SK-N-SH (cell line): ENCODE data around the gene ANKRD62. TPM values are rescaled to one million over a fixed set of nuclear protein-coding genes. Genes with fewer than 3 reads are reported as not detected.

Source experiments
- CTCF ChIA-PET: fragments of 300-600, 350-600 bp; formaldehyde crosslinking; extraction: SDS; loops from one replicate; lab custom pipeline; 2021; lab: Yijun Ruan, JAX
- POLR2A ChIA-PET: fragments of 350-600 bp; sonication (Branson Sonifier 250); formaldehyde crosslinking; extraction: SDS; loops from one replicate; lab custom pipeline; 2020; ENCODE audit warnings: antibody characterized with exemption, inconsistent platforms; lab: Yijun Ruan, JAX
- DNase-seq: peaks from one replicate; pipeline ENCODE4 v3.0.0; 2012
- H2AFZ ChIP-seq: fragments of 200-600 bp; sonication (generic); 2 replicates; pipeline ENCODE4 v1.8.1; 2016; ENCODE audit warnings: antibody characterized with exemption, mild to moderate bottlenecking, low read depth
- H3F3A ChIP-seq: fragments of 200-600 bp; sonication (generic); replicated peaks from 2 replicates; pipeline ENCODE3; 2016; ENCODE audit warnings: antibody characterized with exemption, mild to moderate bottlenecking; ENCODE audit not compliant: insufficient read depth
- H3K27ac ChIP-seq, 2 experiments: fragments of 200-500 bp in 1 of 2; fragments of 200-600 bp in 1 of 2; sonication (Bioruptor generic) in 1 of 2; sonication (generic), shearing (Covaris generic) in 1 of 2; 2 replicates each; pipeline versions ENCODE4 v1.5.1 to v1.6.1; 2014 to 2016; ENCODE audit warnings: low read depth in 2 of 2, inconsistent platforms in 1 of 2, low read length in 1 of 2, mild to moderate bottlenecking in 1 of 2, mixed read lengths in 1 of 2
- H3K27me3 ChIP-seq: fragments of 200-600 bp; sonication (generic), shearing (Covaris generic); 2 replicates; pipeline ENCODE4 v1.6.1; 2016; ENCODE audit warnings: mixed run types; ENCODE audit not compliant: insufficient read depth
- H3K36me3 ChIP-seq, 2 experiments: fragments of 200-500 bp in 1 of 2; fragments of 200-600 bp in 1 of 2; sonication (Bioruptor generic) in 1 of 2; sonication (generic) in 1 of 2; replicated peaks in 1 of 2; 2 replicates each; pipeline versions ENCODE3 to v1.5.1; 2014 to 2016; ENCODE audit warnings: low read length in 1 of 2, mild to moderate bottlenecking in 1 of 2; ENCODE audit not compliant: insufficient read depth in 2 of 2, control insufficient read depth in 1 of 2
- H3K4me1 ChIP-seq, 2 experiments: fragments of 200-500 bp in 1 of 2; fragments of 200-600 bp in 1 of 2; sonication (Bioruptor generic) in 1 of 2; sonication (generic), shearing (Covaris generic) in 1 of 2; 2 replicates each; pipeline versions ENCODE4 v1.5.1 to v1.6.1; 2014 to 2016; ENCODE audit warnings: low read depth in 1 of 2, low read length in 1 of 2, mixed run types in 1 of 2; ENCODE audit not compliant: insufficient read depth in 2 of 2, control insufficient read depth in 1 of 2
- H3K4me2 ChIP-seq: fragments of 200-600 bp; sonication (generic), shearing (Covaris generic); 2 replicates; pipeline ENCODE4 v1.6.1; 2017; ENCODE audit warnings: mixed run types
- H3K4me3 ChIP-seq, 2 experiments: fragments of 200-500 bp in 1 of 2; fragments of 200-600 bp in 1 of 2; sonication (Bioruptor generic) in 1 of 2; sonication (generic), shearing (Covaris generic) in 1 of 2; 2 replicates each; pipeline versions ENCODE4 v1.5.1 to v1.8.1; 2014 to 2016; ENCODE audit warnings: low read depth in 2 of 2, inconsistent platforms in 1 of 2, low read length in 1 of 2, mild to moderate bottlenecking in 1 of 2, mixed read lengths in 1 of 2, moderate library complexity in 1 of 2
- H3K79me2 ChIP-seq: fragments of 200-600 bp; sonication (generic); 2 replicates; pipeline ENCODE4 v1.8.1; 2017; ENCODE audit warnings: mild to moderate bottlenecking; ENCODE audit not compliant: insufficient read depth
- H3K9ac ChIP-seq: fragments of 200-600 bp; sonication (generic); 2 replicates; pipeline ENCODE4 v1.6.1; 2017; ENCODE audit warnings: mixed run types
- H3K9me2 ChIP-seq: fragments of 200-600 bp; sonication (generic); 2 replicates; pipeline ENCODE4 v1.6.1; 2017; ENCODE audit warnings: mixed run types
- H3K9me3 ChIP-seq: fragments of 200-600 bp; sonication (generic); 2 replicates; pipeline ENCODE4 v1.6.1; 2017; ENCODE audit warnings: mixed run types, mild to moderate bottlenecking, moderate library complexity
- H4K20me1 ChIP-seq: fragments of 200-600 bp; sonication (generic); 2 replicates; pipeline ENCODE4 v1.6.1; 2017; ENCODE audit warnings: mild to moderate bottlenecking, mixed run types; ENCODE audit not compliant: insufficient read depth
- CTCF ChIP-seq: fragments of 200-600 bp; sonication (generic); IDR thresholded peaks from 2 replicates; pipeline ENCODE4 v1.6.1; 2017; ENCODE audit warnings: antibody characterized with exemption, mild to moderate bottlenecking, moderate library complexity
- EP300 ChIP-seq, 2 experiments: IDR thresholded peaks; 2 replicates each; pipeline versions ENCODE4 v1.4.0 to v1.6.1; 2012; ENCODE audit warnings: borderline replicate concordance in 1 of 2, low read depth in 1 of 2, low read length in 1 of 2
- FOSL2 ChIP-seq: IDR thresholded peaks from 2 replicates; pipeline ENCODE4 v1.4.0; 2012; ENCODE audit warnings: low read depth, mild to moderate bottlenecking, moderate library complexity, borderline replicate concordance
- GABPA ChIP-seq: IDR thresholded peaks from 2 replicates; pipeline ENCODE4 v1.4.0; 2012; ENCODE audit warnings: low read depth, mild to moderate bottlenecking
- JUND ChIP-seq: IDR thresholded peaks from 2 replicates; pipeline ENCODE4 v1.4.0; 2012
- MAX ChIP-seq: IDR thresholded peaks from 2 replicates; pipeline ENCODE4 v1.4.0; 2012; ENCODE audit warnings: low read depth
- POLR2AphosphoS5 ChIP-seq: IDR thresholded peaks from 2 replicates; pipeline ENCODE4 v1.6.1; 2012; ENCODE audit warnings: low read depth, low read length
- RAD21 ChIP-seq: IDR thresholded peaks from 2 replicates; pipeline ENCODE4 v1.6.1; 2012; ENCODE audit warnings: mild to moderate bottlenecking, low read length
- RCOR1 ChIP-seq: fragments of 150-350 bp; IDR thresholded peaks from 2 replicates; pipeline ENCODE4 v1.6.1; 2017; ENCODE audit warnings: antibody characterized with exemption, low read length
- SMC3 ChIP-seq: IDR thresholded peaks from 2 replicates; pipeline ENCODE4 v1.6.1; 2012; ENCODE audit warnings: low read depth, low read length, improper control_type of control experiment
- TAF1 ChIP-seq: IDR thresholded peaks from 2 replicates; pipeline ENCODE4 v1.6.1; 2012; ENCODE audit warnings: low read depth, mild to moderate bottlenecking, low read length, moderate library complexity, borderline replicate concordance
- TEAD4 ChIP-seq: IDR thresholded peaks from 2 replicates; pipeline ENCODE4 v1.4.0; 2012; ENCODE audit warnings: mild to moderate bottlenecking, borderline replicate concordance; ENCODE audit not compliant: insufficient read depth
- YY1 ChIP-seq: IDR thresholded peaks from 2 replicates; pipeline ENCODE4 v1.4.0; 2012; ENCODE audit warnings: low read depth, mild to moderate bottlenecking
- ZBTB33 ChIP-seq: IDR thresholded peaks from 2 replicates; pipeline ENCODE4 v1.4.0; 2012; ENCODE audit warnings: low read depth, borderline replicate concordance
- WGBS: methylation state at CpG from one replicate; pipeline ENCODE4 v1.1.6; 2017; ENCODE audit warnings: low lambda C conversion rate; 5-methylcytosine and 5-hydroxymethylcytosine counted together
- polyA plus RNA-seq, 3 experiments: library from polyadenylated mRNA; depleted of rRNA; stranded (reverse); fragments of >200 nt; gene quantifications; 2 replicates each; pipeline ENCODE4 v1.2.3, GENCODE V29; 2012

ANKRD62 gene
- polyA plus RNA-seq (2012; rRNA removed): not detected in 2 replicates
- not detected in 2 replicates for polyA plus RNA-seq (2012; cell fraction: cytosol; rRNA removed)
- not detected in 2 replicates for polyA plus RNA-seq (2012; cell fraction: nucleus; rRNA removed)

GRCh38 chr18:12093520-12094257 lies at the start of gene ANKRD62:
Gene ANKRD62 (plus strand): TSS chr18:12093843. CDS start chr18:12094018, 175 bp downstream.
- Histone ChIP-seq H3K9me3 (no peaks in the 10 kb centered on the region), H3K36me3 (no peaks in the 10 kb centered on the region), H3K4me3 (no peak within 1 kb of the TSS), H4K20me1 (no peaks in the 10 kb centered on the region), H3K9me2 (no peaks in the 10 kb centered on the region), H3K4me2 (no peak within 1 kb of the TSS), H2AFZ (no peak within 1 kb of the TSS), H3K9ac (no peak within 1 kb of the TSS), H3K79me2 (no peaks in the 10 kb centered on the region), H3K27me3 (no peaks in the 10 kb centered on the region), H3K4me1 (no peaks in the 10 kb centered on the region), H3F3A (no peaks in the 10 kb centered on the region), H3K27ac (no peak within 1 kb of the TSS)
- ChIA-PET CTCF (interaction anchor here (1.4 to 1.9 kb wide), 3 partner anchors 13 to 156 kb away, joined by 3 to 9 read pairs (median 6); no protein-coding TSS in a partner anchor), POLR2A (no interaction called here)
- TF ChIP-seq EP300 (IDR thresholded peaks at IDR 0.05; ENCODE audit: borderline replicate concordance in 1 of 2, low read depth in 1 of 2, low read length in 1 of 2) (no peak), MAX (no peak), FOSL2 (no peak), CTCF (no peak), TAF1 (no peak), RAD21 (no peak), TEAD4 (no peak), ZBTB33 (no peak), GABPA (no peak), YY1 (no peak), POLR2AphosphoS5 (no peak), SMC3 (no peak), RCOR1 (no peak), JUND (no peak)
- WGBS: 73% methylated on average over 48 of the region's 50 CpGs
- no peak for DNase-seq
